Heart left ventricle (tissue), 16 donors: ENCODE results near the gene ARHGAP10. TPM values are rescaled to one million over a fixed set of nuclear protein-coding genes. Genes with fewer than 3 reads are reported as not detected.
A peak's percentile ranks its signal among the peaks of the same experiment; 100 is the strongest.

Source experiments
- ATAC-seq, 4 donors: fragments of 200-7000 bp; cut with Tn5 transposase; one replicate each; pipeline ENCODE4 v1.9.1; 2020 to 2022; ENCODE audit warnings: moderate library complexity in 4 of 4, mild to moderate bottlenecking in 3 of 4, moderate number of reproducible peaks in 1 of 4
- DNase-seq, 5 donors: peaks; one replicate each; pipeline ENCODE4 v3.0.0-alpha.2; 2020
- H3K27ac ChIP-seq, 12 donors: fragments of 200-600 bp; sonication (generic) in 4 of 12; one replicate each; pipeline versions ENCODE4 v1.5.0 to v1.8.0; 2016 to 2022; ENCODE audit warnings: mild to moderate bottlenecking in 2 of 12
- H3K27me3 ChIP-seq, 9 donors: fragments of 200-600 bp; sonication (generic) in 2 of 9; one replicate each; pipeline versions ENCODE4 v1.5.1 to v1.8.0; 2016 to 2022; ENCODE audit warnings: mild to moderate bottlenecking in 3 of 9
- H3K36me3 ChIP-seq, 9 donors: fragments of 200-600 bp; sonication (generic) in 2 of 9; one replicate each; pipeline versions ENCODE4 v1.5.0 to v1.8.0; 2018 to 2022; ENCODE audit warnings: mild to moderate bottlenecking in 2 of 9
- H3K4me1 ChIP-seq, 12 donors: fragments of 200-600 bp; sonication (generic) in 4 of 12; one replicate each; pipeline versions ENCODE4 v1.5.0 to v1.8.0; 2016 to 2022; ENCODE audit warnings: mild to moderate bottlenecking in 3 of 12
- H3K4me3 ChIP-seq, 12 donors: fragments of 200-600 bp; sonication (generic) in 4 of 12; one replicate each; pipeline versions ENCODE4 v1.5.0 to v1.8.0; 2017 to 2022; ENCODE audit warnings: mild to moderate bottlenecking in 9 of 12, moderate library complexity in 4 of 12
- H3K9me3 ChIP-seq, 12 donors: fragments of 200-600 bp; sonication (generic) in 4 of 12; one replicate each; pipeline versions ENCODE4 v1.5.0 to v1.8.0; 2016 to 2022; ENCODE audit warnings: mild to moderate bottlenecking in 1 of 12
- POLR2A ChIP-seq, 2 donors: fragments of 450-650 bp; IDR thresholded peaks; one replicate each; pipeline ENCODE4 v1.6.1; 2017; ENCODE audit warnings: antibody characterized with exemption in 2 of 2, mild to moderate bottlenecking in 2 of 2, moderate library complexity in 2 of 2
- WGBS, 4 donors: extraction: QIAGEN DNeasy Blood & Tissue Kit in 2 of 4; methylation state at CpG; one replicate each; pipeline versions ENCODE4 v1.1.5 to v1.1.7; 2013 to 2018; 5-methylcytosine and 5-hydroxymethylcytosine counted together
- intact Hi-C, 10 donors: fragments of 100-400 bp; cut with DNase I; formaldehyde crosslinking; loops; one replicate each; pipeline versions ENCODE4 v1.11.1 to v1.14.2; 2022
- polyA plus RNA-seq, 2 donors: library from polyadenylated mRNA; stranded (reverse); fragments of 200-250 nt; gene quantifications; one replicate each; pipeline ENCODE4 v1.2.3, GENCODE V29; 2013
- total RNA-seq, 9 donors: library from RNA; depleted of rRNA in 2 of 9; stranded (reverse); fragments of >200 nt in 2 of 9; fragmentation: NEBNext Ultra II Directional in 3 of 9; extraction: Animal tissue kit (Norgen Biotek cat#: 25700) in 3 of 9; gene quantifications; one replicate each; pipeline versions ENCODE4 v1.1.0 to v1.2.4, GENCODE V29; 2016 to 2023
- TF ChIP-seq, protein P1 (sequence below), 12 donors: fragments of 200-600 bp; sonication (generic) in 4 of 12; IDR thresholded peaks; one replicate each; pipeline versions ENCODE4 v1.5.0 to v1.8.0; 2018 to 2022; ENCODE audit warnings: antibody characterized with exemption in 12 of 12, mild to moderate bottlenecking in 5 of 12
- donor health status: ischemic (EF 13 %, LVEDD 7.1; RV severe dilation, severe dysfunction).
- donor health status: healthy with polysubstance abuse.
- donor health status: DM: no; HTN: yes; CAD: no.
- donor health status: DM: no; HTN: no; CAD: no.
- donor health status: ischemic (EF 25% LVEDD 6.9; RV normal size, moderate dysfunction).
- donor health status: ischemic (EF 25% LVEDD 5.7; RV mildly dilated, moderate dysfunction).
- donor health status: healthy.
- donor health status: DM: yes; HTN: yes; CAD: no.
- donor health status: ischemic (EF 35%, LVEDD 5.7; RV mildly dilated, moderate dysfunction).
- donor health status: nonischemic (EF 11% LVEDD 7.7; RV severe dilation, severe dysfunction).
- donor health status: DM: yes; HTN: yes; CAD: no.
- donor health status: PGD.
- donor health status: ischemic (EF 29% LVEDD 5.4; RV normal size, mild dysfunction).
- donor health status: nonischemic (EF 23%, LVEDD 6.1; RV moderate dilation, normal function).

ARHGAP10 gene
- total and polyA plus RNA-seq, 11 donors: 30.6 to 73.7 (median 51.7) TPM

DNA sequence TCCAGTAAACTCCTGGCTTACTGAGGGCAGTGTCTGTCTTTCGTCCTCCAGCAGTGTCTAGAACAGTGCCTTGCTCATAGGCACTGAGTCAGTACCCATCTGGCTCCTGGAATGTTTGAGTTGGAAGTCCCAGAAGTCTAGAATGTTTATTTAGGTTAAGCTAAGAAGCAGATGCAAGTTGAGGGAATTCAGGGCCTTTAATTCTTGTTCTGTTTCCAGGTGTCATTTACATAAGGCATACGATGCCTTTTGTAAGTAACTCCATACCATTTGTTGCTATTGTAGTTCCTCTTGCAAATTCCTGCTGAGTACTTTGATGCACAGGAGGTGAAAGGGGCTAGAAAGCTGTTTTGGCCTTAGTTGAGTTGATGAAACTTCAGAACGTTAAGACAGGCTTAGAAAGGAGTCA, 22.2 kb downstream of the ARHGAP10 start:
- Histone ChIP-seq H3K27me3 (no peaks in the 10 kb centered on the region), H3K27ac (peak overlapping the region in 9 of 12 donors; percentile 3 to 81 (median 50)), H3K36me3 (peaks cover 0 to 4% (median 0%) of the 10 kb centered on the region in 9 donors), H3K4me3 (no peak overlapping the region), H3K4me1 (peaks cover 0 to 62% (median 35%) of the 10 kb centered on the region in 12 donors), H3K9me3 (no peaks in the 10 kb centered on the region)
- peak in 2 of 4 donors; percentile 59 to 72 for ATAC-seq
- WGBS, 4 donors: 48 to 63% (median 53%) methylated on average over 3 of the region's 3 CpGs
- DNase-seq: no peak
- TF ChIP-seq, protein P1, sequence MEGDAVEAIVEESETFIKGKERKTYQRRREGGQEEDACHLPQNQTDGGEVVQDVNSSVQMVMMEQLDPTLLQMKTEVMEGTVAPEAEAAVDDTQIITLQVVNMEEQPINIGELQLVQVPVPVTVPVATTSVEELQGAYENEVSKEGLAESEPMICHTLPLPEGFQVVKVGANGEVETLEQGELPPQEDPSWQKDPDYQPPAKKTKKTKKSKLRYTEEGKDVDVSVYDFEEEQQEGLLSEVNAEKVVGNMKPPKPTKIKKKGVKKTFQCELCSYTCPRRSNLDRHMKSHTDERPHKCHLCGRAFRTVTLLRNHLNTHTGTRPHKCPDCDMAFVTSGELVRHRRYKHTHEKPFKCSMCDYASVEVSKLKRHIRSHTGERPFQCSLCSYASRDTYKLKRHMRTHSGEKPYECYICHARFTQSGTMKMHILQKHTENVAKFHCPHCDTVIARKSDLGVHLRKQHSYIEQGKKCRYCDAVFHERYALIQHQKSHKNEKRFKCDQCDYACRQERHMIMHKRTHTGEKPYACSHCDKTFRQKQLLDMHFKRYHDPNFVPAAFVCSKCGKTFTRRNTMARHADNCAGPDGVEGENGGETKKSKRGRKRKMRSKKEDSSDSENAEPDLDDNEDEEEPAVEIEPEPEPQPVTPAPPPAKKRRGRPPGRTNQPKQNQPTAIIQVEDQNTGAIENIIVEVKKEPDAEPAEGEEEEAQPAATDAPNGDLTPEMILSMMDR (IDR thresholded peaks at IDR 0.05): no peak
- no peak for TF ChIP-seq POLR2A (IDR thresholded peaks at IDR 0.05)
- intact Hi-C loops: no loop called here

DNA sequence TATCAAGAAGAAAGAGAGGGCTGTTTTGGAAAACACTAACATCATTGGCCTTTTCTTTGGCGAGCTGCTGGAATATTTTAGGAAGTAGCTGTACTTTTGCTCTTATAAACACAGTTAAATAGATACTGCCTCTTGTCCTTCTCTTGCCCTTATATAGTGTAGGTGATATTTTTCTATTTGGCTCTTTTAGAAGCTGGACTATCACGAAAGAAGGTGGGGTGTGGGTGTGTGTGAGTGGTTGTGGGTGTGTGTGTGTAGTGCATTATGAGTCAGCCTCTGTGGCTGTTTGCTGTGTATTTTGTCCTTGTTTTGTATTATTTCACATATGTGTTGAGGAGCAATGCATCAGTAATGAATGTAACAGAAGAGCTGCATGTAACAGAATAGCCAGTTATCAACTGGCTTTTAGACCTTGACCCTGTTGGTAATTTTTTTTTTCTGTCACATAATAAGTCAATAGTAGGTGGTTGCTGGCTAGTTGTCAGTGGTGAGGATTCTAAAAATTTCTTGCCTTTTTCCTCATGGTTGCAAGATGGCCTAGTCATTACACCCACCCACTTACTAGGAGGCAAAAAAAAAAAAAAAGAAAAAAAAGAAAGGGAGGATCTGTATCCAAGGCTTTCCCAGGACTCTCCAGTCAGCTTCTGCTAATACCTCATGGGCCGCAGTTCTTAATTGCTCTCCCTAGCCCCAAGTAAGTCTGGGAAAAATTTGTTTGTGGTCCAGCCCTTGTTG, 23.8 kb downstream of the ARHGAP10 start:
- no peaks in the 10 kb centered on the region for H3K9me3 ChIP-seq
- TF ChIP-seq, protein P1 (IDR thresholded peaks at IDR 0.05): no peak
- TF ChIP-seq POLR2A (IDR thresholded peaks at IDR 0.05): no peak
- H3K27me3 ChIP-seq: no peaks in the 10 kb centered on the region
- H3K36me3 ChIP-seq: peaks cover 0 to 4% (median 0%) of the 10 kb centered on the region in 9 donors
- H3K27ac ChIP-seq: peak overlapping the region in 11 of 12 donors; percentile 22 to 81 (median 53)
- peaks cover under 1 to 64% (median 44%) of the 10 kb centered on the region in 12 donors for H3K4me1 ChIP-seq
- 48 to 65% (median 52%) methylated on average over 3 of the region's 3 CpGs for WGBS, 4 donors
- DNase-seq (no peak), ATAC-seq (peak; percentile 12 to 59 (median 44))
- peak overlapping the region in 3 of 12 donors; percentile 17 to 26 (median 25) for H3K4me3 ChIP-seq
- intact Hi-C loops: no loop called here

DNA sequence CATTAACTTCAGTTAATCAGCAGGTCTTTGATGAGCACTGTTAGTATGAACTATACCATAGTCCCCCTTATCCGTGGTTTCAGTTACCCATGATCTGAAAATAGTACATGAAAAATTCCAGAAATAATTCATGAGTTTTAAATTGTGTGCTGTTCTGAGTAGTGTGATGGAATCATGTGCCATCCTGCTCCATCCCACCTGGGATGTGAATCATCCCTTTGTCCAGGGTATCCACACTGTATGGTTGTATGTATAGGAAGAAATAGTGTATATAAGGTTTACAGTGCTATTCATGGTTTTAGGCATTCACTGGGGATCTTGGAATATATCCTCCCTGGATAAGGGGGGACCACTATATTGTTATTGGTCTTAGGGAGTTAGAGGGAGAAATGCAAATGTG, 24.5 kb downstream of the ARHGAP10 start:
- H3K4me3 ChIP-seq: no peak overlapping the region
- TF ChIP-seq, protein P1 (IDR thresholded peaks at IDR 0.05): no peak
- no peak for TF ChIP-seq POLR2A (IDR thresholded peaks at IDR 0.05)

DNA sequence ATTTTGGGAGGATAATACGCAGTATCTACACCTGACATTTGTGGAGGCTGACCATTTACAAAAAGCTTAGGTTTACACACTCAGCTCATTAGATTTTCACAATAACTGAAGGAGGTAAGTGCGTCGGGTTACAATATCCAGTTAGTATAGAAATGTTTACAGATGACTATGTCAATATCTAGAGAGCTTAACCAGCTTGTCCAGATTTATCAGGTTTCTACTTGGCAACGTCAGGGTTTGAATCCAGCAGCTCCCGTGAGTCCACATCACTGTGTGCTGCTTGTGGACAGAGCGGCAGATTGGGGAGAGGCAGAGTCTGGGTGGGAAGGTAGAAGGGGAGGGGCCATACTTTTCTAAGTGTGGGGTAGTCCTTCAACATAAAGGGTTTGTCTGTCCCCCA, 28.3 kb downstream of the ARHGAP10 start:
- peak overlapping the region in 9 of 12 donors; percentile 15 to 70 (median 51) for H3K27ac ChIP-seq
- intact Hi-C loops: no loop called here
- H3K27me3 ChIP-seq: no peaks in the 10 kb centered on the region
- ATAC-seq: peak in 3 of 4 donors; percentile 28 to 41 (median 31)
- peaks cover 0 to 4% (median 0%) of the 10 kb centered on the region in 9 donors for H3K36me3 ChIP-seq
- TF ChIP-seq POLR2A (IDR thresholded peaks at IDR 0.05): no peak
- no peak for DNase-seq
- no peaks in the 10 kb centered on the region for H3K9me3 ChIP-seq
- WGBS, 4 donors: 64 to 76% (median 70%) methylated on average over 6 of the region's 6 CpGs
- H3K4me1 ChIP-seq: peaks cover 2 to 58% (median 30%) of the 10 kb centered on the region in 12 donors
- no peak overlapping the region for H3K4me3 ChIP-seq

More for the DNA sequence above, 24.5 kb downstream of the ARHGAP10 start:
- no peaks in the 10 kb centered on the region for H3K9me3 ChIP-seq
- peaks cover 0 to 4% (median 0%) of the 10 kb centered on the region in 9 donors for H3K36me3 ChIP-seq
- DNase-seq (no peak), ATAC-seq (no peak)
- peak overlapping the region in 11 of 12 donors; percentile 22 to 81 (median 49) for H3K27ac ChIP-seq
- WGBS, 4 donors: 46 to 65% (median 53%) methylated on average over 1 of the region's 1 CpG
- H3K4me1 ChIP-seq: peaks cover 2 to 70% (median 51%) of the 10 kb centered on the region in 12 donors
- no peaks in the 10 kb centered on the region for H3K27me3 ChIP-seq
- intact Hi-C loops: no loop called here
